Left cardiac atrium (tissue), 4 donors: ENCODE results near the gene DIS3L2. TPM values are rescaled to one million over a fixed set of nuclear protein-coding genes. Genes with fewer than 3 reads are reported as not detected.

ENCODE experiments used
- ATAC-seq, 2 donors: fragments of 200-7000 bp; cut with Tn5 transposase; one replicate each; pipeline ENCODE4 v1.9.1; 2020; ENCODE audit warnings: mild to moderate bottlenecking in 2 of 2, moderate library complexity in 2 of 2
- DNase-seq: peaks from one replicate; pipeline ENCODE4 v3.0.0-alpha.2; 2020
- intact Hi-C, 2 donors: fragments of 100-400 bp; cut with DNase I; formaldehyde crosslinking; loops; one replicate each; pipeline versions ENCODE4 v1.14.1 to v1.15.1; 2022 to 2023
- total RNA-seq, 2 donors: library from RNA; stranded (reverse); fragmentation: NEBNext Ultra II Directional; extraction: Animal tissue kit (Norgen Biotek cat#: 25700); gene quantifications; one replicate each; pipeline ENCODE4 v1.2.1, GENCODE V29; 2021
- donor health status: DM: no; HTN: yes; CAD: no.
- donor health status: DM: no; HTN: yes; CAD: no; lungs with severe emphysema.
- donor health status: DM: yes; HTN: yes; CAD: no.
- donor health status: Dilated cardiomyopathy.

DIS3L2 gene
- total RNA-seq, 2 donors from 2014 or later: 17.6 to 18.6 TPM

GRCh38 chr2:232340171-232340935 is 378.8 kb downstream of the DIS3L2 start:
- peak; percentile 5 for DNase-seq

GRCh38 chr2:232341061-232341738 is 379.7 kb downstream of the DIS3L2 start:
- DNase-seq (peak; percentile 14), ATAC-seq (peak in 1 of 2 donors; percentile 10)
- intact Hi-C loops: no loop called here

More at GRCh38 chr2:232340171-232340935, 378.8 kb downstream of the DIS3L2 start:
- ATAC-seq: no peak
- intact Hi-C loops: no loop called here

GRCh38 chr2:232341739-232342126 is 380.2 kb downstream of the DIS3L2 start:
- DNase-seq (peak; percentile 6), ATAC-seq (no peak)

GRCh38 chr2:232342635-232343565 is 381.4 kb downstream of the DIS3L2 start:
- intact Hi-C loops: no loop called here
- DNase-seq: peak; percentile 18
- no peak for ATAC-seq

More at GRCh38 chr2:232341739-232342126, 380.2 kb downstream of the DIS3L2 start:
- intact Hi-C loops: no loop called here

- intact Hi-C loops: no loop called here
- DNase-seq: peak; percentile 1
Observed at GRCh38 chr2:232343821-232344220, 382.3 kb downstream of the DIS3L2 start.

GRCh38 chr2:232345251-232345650 is 383.7 kb downstream of the DIS3L2 start:
- ATAC-seq (no peak), DNase-seq (peak; percentile 8)
- intact Hi-C loops: no loop called here

More at GRCh38 chr2:232343821-232344220, 382.3 kb downstream of the DIS3L2 start:
- no peak for ATAC-seq

GRCh38 chr2:232347369-232347768 is 385.9 kb downstream of the DIS3L2 start:
- no peak for DNase-seq
- no peak for ATAC-seq
- intact Hi-C loops: no loop called here

GRCh38 chr2:232348936-232349335 is 387.4 kb downstream of the DIS3L2 start:
- ATAC-seq: no peak
- intact Hi-C loops: no loop called here
- DNase-seq: peak; percentile 23

GRCh38 chr2:232349546-232349945 is 388.0 kb downstream of the DIS3L2 start:
- no peak for ATAC-seq
- DNase-seq: peak; percentile 13
- intact Hi-C loops: no loop called here

- DNase-seq (peak; percentile 15), ATAC-seq (no peak)
- intact Hi-C loops: no loop called here
Observed at GRCh38 chr2:232349946-232350635, 388.6 kb downstream of the DIS3L2 start.

- no peak for DNase-seq
- ATAC-seq: no peak
- intact Hi-C loops: no loop called here
Observed at GRCh38 chr2:232350804-232351685, 389.5 kb downstream of the DIS3L2 start.

- DNase-seq (no peak), ATAC-seq (no peak)
- intact Hi-C loops: no loop called here
Observed at GRCh38 chr2:232351686-232352510, 390.4 kb downstream of the DIS3L2 start.

GRCh38 chr2:232352511-232353091 is 391.1 kb downstream of the DIS3L2 start:
- intact Hi-C loops: no loop called here
- DNase-seq (no peak), ATAC-seq (no peak)

- DNase-seq: no peak
- no peak for ATAC-seq
- intact Hi-C loops: no loop called here
Observed at GRCh38 chr2:232353096-232353495, 391.6 kb downstream of the DIS3L2 start.

GRCh38 chr2:232353660-232354059 is 392.1 kb downstream of the DIS3L2 start:
- DNase-seq: no peak
- intact Hi-C loops: no loop called here
- no peak for ATAC-seq

- intact Hi-C loops: no loop called here
- DNase-seq: no peak
- ATAC-seq: no peak
Observed at GRCh38 chr2:232354069-232354468, 392.6 kb downstream of the DIS3L2 start.

- DNase-seq (no peak), ATAC-seq (no peak)
- intact Hi-C loops: no loop called here
Observed at GRCh38 chr2:232361646-232362045, 400.1 kb downstream of the DIS3L2 start.
